Mesodermal cell (in vitro differentiated cells): ENCODE measurements around the gene VASP.

Experiments used
- H3K27ac ChIP-seq: 2 replicates; pipeline ENCODE4 v1.7.0; 2013; ENCODE audit warnings: mild to moderate bottlenecking, low read depth, low read length, moderate library complexity; ENCODE audit not compliant: severe bottlenecking
- H3K36me3 ChIP-seq: 2 replicates; pipeline ENCODE4 v1.7.1; 2013; ENCODE audit warnings: mild to moderate bottlenecking, low read length, moderate library complexity; ENCODE audit not compliant: control insufficient read depth, insufficient read depth
- H3K4me1 ChIP-seq: one replicate; pipeline ENCODE4 v1.7.1; 2013; ENCODE audit warnings: mild to moderate bottlenecking, low read length; ENCODE audit not compliant: insufficient read depth, control insufficient read depth, poor library complexity, severe bottlenecking
- H3K4me3 ChIP-seq: 2 replicates; pipeline ENCODE4 v1.7.0; 2013; ENCODE audit warnings: low read length, control low read depth, mild to moderate bottlenecking; ENCODE audit not compliant: insufficient read depth, poor library complexity, severe bottlenecking; ENCODE audit errors: extremely low read depth
- H3K9me3 ChIP-seq: 2 replicates; pipeline ENCODE4 v1.7.1; 2013; ENCODE audit warnings: mild to moderate bottlenecking, low read length, moderate library complexity; ENCODE audit not compliant: control insufficient read depth
- WGBS, 2 experiments: methylation state at CpG; one replicate each; pipeline ENCODE4 v1.1.5; 2013; ENCODE audit warnings: missing lambda C conversion rate in 2 of 2; ENCODE audit not compliant: insufficient coverage in 2 of 2; 5-methylcytosine and 5-hydroxymethylcytosine counted together

The VASP gene

GRCh38 chr19:45499196-45500180, 7.8 kb upstream of the VASP start:
- Histone ChIP-seq H3K27ac (no peak overlapping the region), H3K4me3 (peak overlapping the region; percentile 21), H3K36me3 (peaks cover 12% of the 10 kb centered on the region), H3K4me1 (peaks cover 4% of the 10 kb centered on the region), H3K9me3 (no peaks in the 10 kb centered on the region)
- 14 to 21% methylated on average over 31 to 35 of the region's 37 CpGs for WGBS, 2 experiments

DNA sequence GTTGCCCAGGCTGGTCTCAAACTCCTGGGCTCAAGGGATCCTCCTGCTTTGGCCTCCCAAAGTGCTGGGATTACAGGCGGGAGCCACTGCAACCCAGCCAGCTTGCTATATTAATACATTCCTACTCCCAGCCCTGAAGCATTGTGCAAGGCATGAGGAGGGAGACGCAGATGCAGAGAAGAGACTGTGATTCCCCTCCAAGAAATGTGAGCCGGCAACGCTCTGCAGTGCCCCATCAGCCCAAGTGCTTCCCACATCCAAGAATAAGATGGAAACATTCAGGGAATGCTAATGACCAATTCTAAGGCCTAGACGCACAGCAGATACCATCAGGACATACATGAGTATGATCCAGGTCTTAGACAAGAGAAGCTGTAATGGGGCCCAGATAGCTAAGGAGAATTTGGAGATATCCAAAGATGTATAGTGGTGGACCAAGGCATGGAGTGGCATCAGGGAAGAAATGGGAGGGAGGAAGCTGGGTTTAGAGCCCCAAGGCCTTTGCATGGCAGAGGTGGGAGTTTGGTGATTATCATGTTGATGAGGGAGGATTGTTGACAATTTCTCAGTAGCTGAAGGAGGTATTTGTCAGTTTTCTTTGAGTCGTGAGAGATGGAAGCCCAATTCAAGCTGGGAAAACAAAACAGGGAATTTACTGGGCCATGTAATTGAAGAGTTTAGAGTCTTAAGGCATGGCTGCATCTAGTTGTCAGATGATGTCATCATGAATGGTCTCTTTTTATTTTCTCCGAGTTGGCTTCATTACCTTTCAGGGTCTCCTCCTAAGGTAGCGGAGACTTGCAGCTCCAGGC, 6.2 kb upstream of the VASP start:
- Histone ChIP-seq H3K36me3 (no peaks in the 10 kb centered on the region), H3K27ac (no peak overlapping the region), H3K4me3 (no peak overlapping the region), H3K4me1 (peaks cover 13% of the 10 kb centered on the region), H3K9me3 (no peaks in the 10 kb centered on the region)
- 65 to 69% methylated on average over 7 of the region's 8 CpGs for WGBS, 2 experiments

DNA sequence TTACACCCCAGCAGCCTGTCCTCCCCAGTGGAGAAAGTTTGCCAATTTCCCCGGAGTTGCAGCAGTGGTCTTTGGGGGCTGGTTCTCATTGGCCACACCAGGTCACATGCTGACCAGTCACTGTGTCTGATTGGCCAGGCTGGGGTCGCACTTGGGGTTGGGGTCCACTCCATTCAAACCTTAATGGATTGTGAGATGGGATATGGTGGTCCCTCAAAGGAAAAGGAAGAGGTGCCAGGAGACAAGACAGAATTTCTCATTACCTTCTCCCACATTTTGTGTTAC, 5.6 kb upstream of the VASP start:
- Histone ChIP-seq H3K36me3 (no peaks in the 10 kb centered on the region), H3K4me1 (peaks cover 14% of the 10 kb centered on the region), H3K4me3 (no peak overlapping the region), H3K27ac (no peak overlapping the region), H3K9me3 (no peaks in the 10 kb centered on the region)
- WGBS, 2 experiments: 80 to 100% methylated on average over 1 of the region's 2 CpGs

DNA sequence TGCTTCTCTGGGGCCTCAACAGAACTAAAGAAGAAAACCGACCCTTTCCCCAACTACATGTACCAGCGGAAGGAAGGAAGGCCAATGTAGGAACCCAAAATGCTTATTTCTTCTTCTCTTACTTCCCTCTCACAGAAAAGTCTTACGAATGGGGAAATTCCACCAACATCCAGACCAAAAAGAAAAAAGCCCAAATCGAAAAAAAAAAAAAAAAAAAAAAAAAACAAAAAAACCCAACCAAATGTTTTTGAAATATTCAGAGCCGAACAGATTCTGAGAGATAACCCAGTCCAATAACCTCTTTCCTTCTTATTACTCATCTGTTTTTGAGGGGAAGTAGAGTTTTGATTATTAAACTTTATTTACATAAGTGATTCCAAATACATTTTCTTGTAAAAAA, 5.2 kb upstream of the VASP start:
- Histone ChIP-seq H3K36me3 (no peaks in the 10 kb centered on the region), H3K4me3 (no peak overlapping the region), H3K9me3 (no peaks in the 10 kb centered on the region), H3K27ac (no peak overlapping the region), H3K4me1 (peaks cover 14% of the 10 kb centered on the region)
- 88 to 100% methylated on average over 1 to 3 of the region's 5 CpGs for WGBS, 2 experiments

- Histone ChIP-seq H3K4me1 (peaks cover 12% of the 10 kb centered on the region), H3K36me3 (no peaks in the 10 kb centered on the region), H3K4me3 (no peak overlapping the region), H3K27ac (no peak overlapping the region), H3K9me3 (no peaks in the 10 kb centered on the region)
- 91 to 95% methylated on average over 6 to 9 of the region's 9 CpGs for WGBS, 2 experiments
Measured at GRCh38 chr19:45503909-45504308, 3.4 kb upstream of the VASP start.

GRCh38 chr19:45505151-45505995, 1.9 kb upstream of the VASP start:
- Histone ChIP-seq H3K9me3 (no peaks in the 10 kb centered on the region), H3K27ac (no peak overlapping the region), H3K36me3 (peaks cover 10% of the 10 kb centered on the region), H3K4me1 (peaks cover 12% of the 10 kb centered on the region), H3K4me3 (no peak overlapping the region)
- 91 to 93% methylated on average over 3 to 6 of the region's 8 CpGs for WGBS, 2 experiments

DNA sequence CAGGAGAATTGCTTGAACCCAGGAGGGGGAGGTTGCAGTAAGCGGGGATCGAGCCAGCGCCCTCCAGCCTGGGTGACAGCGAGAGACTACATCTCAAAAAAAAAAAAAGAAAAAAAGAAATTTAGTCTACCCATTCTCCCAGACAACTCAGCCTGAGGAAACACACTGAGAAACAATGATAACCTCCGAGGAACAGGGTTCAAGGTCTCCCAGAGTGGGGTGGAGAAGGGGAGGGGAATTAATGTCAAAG, 1.4 kb upstream of the VASP start:
- Histone ChIP-seq H3K36me3 (peaks cover 15% of the 10 kb centered on the region), H3K27ac (peak overlapping the region; percentile 75), H3K4me3 (peak overlapping the region; percentile 98), H3K4me1 (peaks cover 12% of the 10 kb centered on the region), H3K9me3 (no peaks in the 10 kb centered on the region)
- no CpG with 5 or more reads among the region's 5 CpGs for WGBS, 2 experiments

DNA sequence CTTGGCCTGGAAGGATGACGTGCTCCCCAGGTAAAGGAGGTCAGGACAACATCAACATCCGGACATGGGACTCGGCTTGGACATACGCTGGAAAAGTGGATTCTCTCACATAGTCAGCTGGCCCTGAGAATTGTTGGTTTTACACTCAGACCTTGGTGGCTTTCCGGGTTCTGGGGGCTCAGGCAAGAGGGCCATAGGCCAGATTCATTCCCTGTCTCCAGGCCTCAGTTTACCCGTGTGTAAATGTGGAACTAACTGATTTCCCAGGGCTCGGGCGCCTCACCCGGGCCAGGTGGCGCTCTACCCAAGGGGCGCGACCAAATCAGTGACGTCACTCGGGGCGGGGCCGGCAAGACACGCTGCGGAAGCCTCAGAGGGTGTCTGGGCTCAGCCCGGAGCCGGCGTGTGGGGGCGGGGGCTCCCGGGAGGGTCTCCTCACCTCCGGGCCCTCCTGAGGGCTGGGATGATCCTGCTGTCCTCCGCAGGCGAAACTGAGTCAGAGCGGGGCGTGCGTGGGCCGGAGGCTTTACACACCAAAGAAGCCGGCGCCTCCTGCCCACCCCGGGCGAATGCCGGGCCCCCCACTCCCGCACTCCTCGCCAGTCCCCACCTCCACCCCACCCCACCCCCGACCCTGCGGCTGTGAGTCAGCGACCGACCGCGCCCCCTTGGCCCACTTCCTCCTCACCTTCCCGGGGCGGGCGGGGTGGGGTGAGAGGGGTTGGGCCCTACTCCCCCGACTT, 862 bp upstream of the VASP start:
- H3K4me1 ChIP-seq: peaks cover 12% of the 10 kb centered on the region
- peak overlapping the region; percentile 75 for H3K27ac ChIP-seq
- H3K9me3 ChIP-seq: no peaks in the 10 kb centered on the region
- H3K36me3 ChIP-seq: peaks cover 20% of the 10 kb centered on the region
- WGBS, 2 experiments: 7 to 11% methylated on average over 26 of the region's 47 CpGs
- H3K4me3 ChIP-seq: peak overlapping the region; percentile 98

DNA sequence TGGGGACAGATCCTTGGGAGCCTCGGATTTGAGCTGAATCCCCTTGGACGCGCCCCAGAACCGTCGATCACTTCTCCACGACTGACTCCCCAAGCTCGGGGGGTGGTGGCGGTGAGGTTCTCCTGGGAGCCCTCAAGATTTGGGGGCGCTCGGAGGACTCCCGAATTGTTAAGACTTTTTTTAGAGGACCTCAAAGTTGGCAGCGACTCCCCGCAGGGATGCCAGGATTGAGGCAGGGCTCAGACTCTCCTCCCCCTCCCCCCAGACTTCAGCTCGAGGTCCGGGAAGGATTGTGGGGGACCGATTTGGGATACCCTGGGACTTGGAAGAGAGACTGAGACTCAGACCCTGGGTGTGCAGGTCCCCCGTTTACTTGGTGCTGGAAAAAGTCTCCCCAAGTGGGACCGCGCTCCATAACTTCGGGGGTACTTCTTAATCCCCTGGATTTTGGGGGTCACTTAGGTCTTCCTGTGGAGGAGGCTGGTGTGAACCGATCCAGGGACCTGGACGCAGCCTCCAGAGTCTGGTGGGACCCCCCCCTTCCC, 665 bp downstream of the VASP start:
- WGBS, 2 experiments: 0% methylated on average over 12 to 16 of the region's 22 CpGs

DNA sequence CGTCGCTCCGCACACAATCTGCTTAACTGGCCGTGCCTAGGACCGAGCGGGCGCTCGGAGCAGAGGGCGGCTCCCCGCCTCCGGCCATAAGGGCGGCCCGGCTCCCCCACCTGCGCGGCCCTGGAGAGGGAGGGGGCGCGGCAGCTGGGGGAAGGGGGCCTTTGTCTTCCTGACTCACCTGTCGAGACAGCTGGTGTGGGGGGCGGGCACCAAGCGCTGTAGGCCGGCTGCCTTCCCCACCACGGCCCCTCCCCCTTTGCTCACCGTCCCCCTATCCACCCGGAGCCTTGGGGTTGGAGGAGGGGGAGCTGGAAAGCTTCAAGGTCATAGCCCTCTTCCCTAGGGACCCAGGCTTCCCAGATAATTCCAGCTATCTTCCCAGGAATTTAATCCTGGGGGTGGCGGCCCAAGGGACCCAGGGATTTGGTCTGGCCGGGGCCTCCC, 1.2 kb downstream of the VASP start:
- 0% methylated on average over 2 of the region's 26 CpGs for WGBS, 2 experiments
- peaks cover 12% of the 10 kb centered on the region for H3K4me1 ChIP-seq

More for the DNA sequence above, 665 bp downstream of the VASP start:
- peak overlapping the region; percentile 84 for H3K27ac ChIP-seq
- peak overlapping the region; percentile 98 for H3K4me3 ChIP-seq
- peaks cover 12% of the 10 kb centered on the region for H3K4me1 ChIP-seq
- H3K9me3 ChIP-seq: no peaks in the 10 kb centered on the region
- H3K36me3 ChIP-seq: peaks cover 35% of the 10 kb centered on the region

More for the DNA sequence above, 1.2 kb downstream of the VASP start:
- H3K27ac ChIP-seq: peak overlapping the region; percentile 84
- H3K9me3 ChIP-seq: no peaks in the 10 kb centered on the region
- peaks cover 36% of the 10 kb centered on the region for H3K36me3 ChIP-seq
- peak overlapping the region; percentile 98 for H3K4me3 ChIP-seq
